Stomach (tissue), 4 donors: ENCODE measurements around the gene TRPM3.

Source experiments
- EP300 ChIP-seq: sonication (generic); formaldehyde crosslinking; IDR thresholded peaks from one replicate; pipeline ENCODE4 v1.6.1; 2017; ENCODE audit warnings: antibody characterized with exemption
- POLR2AphosphoS5 ChIP-seq, 3 donors: sonication (generic); formaldehyde crosslinking; IDR thresholded peaks; one replicate each; pipeline ENCODE4 v1.6.1; 2016; ENCODE audit warnings: antibody characterized with exemption in 3 of 3

GRCh38 chr9:70490478-70490877, 630.9 kb downstream of the TRPM3 start:
- TF ChIP-seq POLR2AphosphoS5 (IDR thresholded peaks at IDR 0.05) = no peak
- TF ChIP-seq EP300 = no peak
